NCI-H524 treated with DMSO at 0.1 percent for 48 hours (cell line): ENCODE measurements around the gene MICAL2.

Experiments
- DNase-seq: peaks from one replicate; lab custom pipeline; 2025; lab: John Stamatoyannopoulos, UW

MICAL2 gene

GRCh38 chr11:12272821-12273617 lies 162.6 kb downstream of the MICAL2 start:
- no peak for DNase-seq

- DNase-seq, result no peak
These were observed 163.2 kb downstream of the MICAL2 start for GRCh38 chr11:12273618-12273995.

GRCh38 chr11:12274056-12274455 lies 163.7 kb downstream of the MICAL2 start:
- DNase-seq, result no peak

GRCh38 chr11:12274558-12275197 lies 164.3 kb downstream of the MICAL2 start:
- DNase-seq, result no peak

GRCh38 chr11:12275818-12276217 lies 165.4 kb downstream of the MICAL2 start:
- DNase-seq, result no peak

- no peak for DNase-seq
These were observed 166.0 kb downstream of the MICAL2 start for GRCh38 chr11:12276356-12276755.

- DNase-seq, result no peak
These were observed 166.6 kb downstream of the MICAL2 start for GRCh38 chr11:12276831-12277475.

- no peak for DNase-seq
These were observed 168.6 kb downstream of the MICAL2 start for GRCh38 chr11:12278766-12279671.

GRCh38 chr11:12279672-12280108 lies 169.3 kb downstream of the MICAL2 start:
- no peak for DNase-seq

- no peak for DNase-seq
These were observed 169.9 kb downstream of the MICAL2 start for GRCh38 chr11:12280199-12280837.

- DNase-seq, result no peak
These were observed 170.6 kb downstream of the MICAL2 start for GRCh38 chr11:12280838-12281565.

- DNase-seq, result no peak
These were observed 171.4 kb downstream of the MICAL2 start for GRCh38 chr11:12281571-12282478.

- DNase-seq, result no peak
These were observed 172.3 kb downstream of the MICAL2 start for GRCh38 chr11:12282676-12283075.

GRCh38 chr11:12284316-12285050 lies 174.1 kb downstream of the MICAL2 start:
- no peak for DNase-seq

GRCh38 chr11:12285106-12285505 lies 174.7 kb downstream of the MICAL2 start:
- no peak for DNase-seq

- DNase-seq, result no peak
These were observed 175.4 kb downstream of the MICAL2 start for GRCh38 chr11:12285811-12286222.

- no peak for DNase-seq
These were observed 176.2 kb downstream of the MICAL2 start for GRCh38 chr11:12286606-12287005.

GRCh38 chr11:12287009-12287373 lies 176.6 kb downstream of the MICAL2 start:
- DNase-seq, result no peak
